Type B pancreatic cell (in vitro differentiated cells): Measurements from ENCODE around the gene BTG2. TPM values are rescaled to one million over a fixed set of nuclear protein-coding genes. Genes with fewer than 3 reads are reported as not detected.

ENCODE experiments used
- DNase-seq: peaks from one replicate; pipeline ENCODE4 v3.0.0; 2021; ENCODE audit warnings: mixed read lengths; ENCODE audit not compliant: unreplicated experiment; ENCODE audit errors: extremely low spot score
- H3K27ac Mint-ChIP-seq: 2 replicates; pipeline ENCODE4 v1.8.0; 2021; ENCODE audit warnings: mild to moderate bottlenecking, mixed read lengths
- H3K27me3 Mint-ChIP-seq: 2 replicates; pipeline ENCODE4 v1.8.0; 2021; ENCODE audit warnings: mixed read lengths
- H3K36me3 Mint-ChIP-seq: 2 replicates; pipeline ENCODE4 v1.8.0; 2021; ENCODE audit warnings: mixed read lengths
- H3K4me1 Mint-ChIP-seq: one replicate; pipeline ENCODE4 v1.8.0; 2021; ENCODE audit warnings: mixed read lengths; ENCODE audit not compliant: unreplicated experiment
- H3K4me3 Mint-ChIP-seq: 2 replicates; pipeline ENCODE4 v1.8.0; 2021; ENCODE audit warnings: mild to moderate bottlenecking, mixed read lengths
- H3K9me3 Mint-ChIP-seq: 2 replicates; pipeline ENCODE4 v1.8.0; 2021; ENCODE audit warnings: mixed read lengths
- total RNA-seq: library from RNA; stranded (reverse); gene quantifications from 2 replicates; pipeline ENCODE4 v1.2.1, GENCODE V29; 2021; ENCODE audit warnings: low replicate concordance
- TF ChIP-seq, protein P1 (sequence below): fragments of 200-600 bp; sonication (generic); conservative IDR thresholded peaks from 2 replicates; pipeline ENCODE4 v1.5.0; 2021; ENCODE audit warnings: antibody characterized with exemption, mild to moderate bottlenecking

The BTG2 gene
- total RNA-seq, 1 donor from 2014 or later: 49.8 TPM

- peak overlapping the region; percentile 70 for H3K27ac Mint-ChIP-seq
- no peaks in the 10 kb centered on the region for H3K36me3 Mint-ChIP-seq
- H3K4me3 Mint-ChIP-seq: peak overlapping the region; percentile 61
- no peaks in the 10 kb centered on the region for H3K27me3 Mint-ChIP-seq
- no peak for DNase-seq
- TF ChIP-seq, protein P1, sequence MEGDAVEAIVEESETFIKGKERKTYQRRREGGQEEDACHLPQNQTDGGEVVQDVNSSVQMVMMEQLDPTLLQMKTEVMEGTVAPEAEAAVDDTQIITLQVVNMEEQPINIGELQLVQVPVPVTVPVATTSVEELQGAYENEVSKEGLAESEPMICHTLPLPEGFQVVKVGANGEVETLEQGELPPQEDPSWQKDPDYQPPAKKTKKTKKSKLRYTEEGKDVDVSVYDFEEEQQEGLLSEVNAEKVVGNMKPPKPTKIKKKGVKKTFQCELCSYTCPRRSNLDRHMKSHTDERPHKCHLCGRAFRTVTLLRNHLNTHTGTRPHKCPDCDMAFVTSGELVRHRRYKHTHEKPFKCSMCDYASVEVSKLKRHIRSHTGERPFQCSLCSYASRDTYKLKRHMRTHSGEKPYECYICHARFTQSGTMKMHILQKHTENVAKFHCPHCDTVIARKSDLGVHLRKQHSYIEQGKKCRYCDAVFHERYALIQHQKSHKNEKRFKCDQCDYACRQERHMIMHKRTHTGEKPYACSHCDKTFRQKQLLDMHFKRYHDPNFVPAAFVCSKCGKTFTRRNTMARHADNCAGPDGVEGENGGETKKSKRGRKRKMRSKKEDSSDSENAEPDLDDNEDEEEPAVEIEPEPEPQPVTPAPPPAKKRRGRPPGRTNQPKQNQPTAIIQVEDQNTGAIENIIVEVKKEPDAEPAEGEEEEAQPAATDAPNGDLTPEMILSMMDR: no peak
- peaks cover 22% of the 10 kb centered on the region for H3K4me1 Mint-ChIP-seq
- no peaks in the 10 kb centered on the region for H3K9me3 Mint-ChIP-seq
Measured at GRCh38 chr1:203274603-203275381, 30.5 kb upstream of the BTG2 start.

DNA sequence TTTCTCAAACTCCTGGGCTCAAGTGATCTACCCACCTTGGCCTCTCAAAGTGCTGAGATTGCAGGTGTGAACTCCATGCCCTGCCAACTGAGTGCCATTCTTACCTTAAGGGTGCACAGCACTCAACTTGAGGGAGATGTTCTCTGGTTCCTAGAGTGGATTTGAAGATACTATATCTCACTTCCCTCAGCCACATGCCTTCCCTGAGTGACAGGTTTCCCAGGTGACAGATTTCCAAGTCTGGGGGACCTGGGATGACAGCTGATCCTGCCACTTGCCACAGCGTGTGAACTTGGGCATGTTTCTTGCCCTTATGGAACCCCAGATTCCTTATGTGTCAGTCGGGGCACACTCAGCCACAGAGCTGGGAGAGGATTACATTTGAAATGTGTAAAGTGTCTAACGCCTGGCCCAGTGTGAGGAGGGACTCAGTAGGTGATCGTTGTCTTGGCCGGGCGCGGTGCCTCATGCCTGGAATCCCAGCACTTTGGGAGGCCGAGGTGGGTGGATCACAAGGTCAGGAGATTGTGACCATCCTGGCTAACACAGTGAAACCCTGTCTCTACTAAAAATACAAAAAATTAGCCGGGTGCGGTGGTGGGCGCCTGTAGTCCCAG, 29.6 kb upstream of the BTG2 start:
- no peaks in the 10 kb centered on the region for H3K9me3 Mint-ChIP-seq
- peaks cover 27% of the 10 kb centered on the region for H3K4me1 Mint-ChIP-seq

DNA sequence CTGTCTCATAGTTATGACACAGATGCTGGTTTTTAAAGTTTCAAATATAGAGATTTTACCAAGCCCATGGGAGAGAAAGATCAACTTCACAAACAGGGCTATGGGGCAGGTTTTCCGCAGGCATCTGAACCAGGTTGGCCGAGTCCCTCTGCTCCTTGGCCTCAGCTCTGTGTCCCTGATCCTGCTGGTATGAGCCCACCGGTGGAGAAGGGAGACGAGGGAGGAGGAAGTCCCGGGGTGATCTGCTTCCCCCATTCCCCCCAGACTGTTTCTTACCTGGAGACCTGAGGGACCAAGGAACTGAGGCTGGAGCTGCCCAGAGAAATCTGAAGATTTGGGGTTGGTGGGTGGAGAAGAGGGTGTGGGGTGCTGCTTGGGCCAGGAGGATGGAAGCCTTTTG, 28.9 kb upstream of the BTG2 start:
- Mint-ChIP-seq H3K27ac (no peak overlapping the region), H3K4me1 (peaks cover 30% of the 10 kb centered on the region), H3K27me3 (no peaks in the 10 kb centered on the region), H3K36me3 (no peaks in the 10 kb centered on the region), H3K9me3 (no peaks in the 10 kb centered on the region), H3K4me3 (no peak overlapping the region)
- TF ChIP-seq, protein P1: no peak
- peak; percentile 52 for DNase-seq

More for the DNA sequence above, 29.6 kb upstream of the BTG2 start:
- H3K27ac Mint-ChIP-seq: no peak overlapping the region
- no peak overlapping the region for H3K4me3 Mint-ChIP-seq
- TF ChIP-seq, protein P1: no peak
- H3K36me3 Mint-ChIP-seq: no peaks in the 10 kb centered on the region
- no peaks in the 10 kb centered on the region for H3K27me3 Mint-ChIP-seq
- peak; percentile 29 for DNase-seq

DNA sequence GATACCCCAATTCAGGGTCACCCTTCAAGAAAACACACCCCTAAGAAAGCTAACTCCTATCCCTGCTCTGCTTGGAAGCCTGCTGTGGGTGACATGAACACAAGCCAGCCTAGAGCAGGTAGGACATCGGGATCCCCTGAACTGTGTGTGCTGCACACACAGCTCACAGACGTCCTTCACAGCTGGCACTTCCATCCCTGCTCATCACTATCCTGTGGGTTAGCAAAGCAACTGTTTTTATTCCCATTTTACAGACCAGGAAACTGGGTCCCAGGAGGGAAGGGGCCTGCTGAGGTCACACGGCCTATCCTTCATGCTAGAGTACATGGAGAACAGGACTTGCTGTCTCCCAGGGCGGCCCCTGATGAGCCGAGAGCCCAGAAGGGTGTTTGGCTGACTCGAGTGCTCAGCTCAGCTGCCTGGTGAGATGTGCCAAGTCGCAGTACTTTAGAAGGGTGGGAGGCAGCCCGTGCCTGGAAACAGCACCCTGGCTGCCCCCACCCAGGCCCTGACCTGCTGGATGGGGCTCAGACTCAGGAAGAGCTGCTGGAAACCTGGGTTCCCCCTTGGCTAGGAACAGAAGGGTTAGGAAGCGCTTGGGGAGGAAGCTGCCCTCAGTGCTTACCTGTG, 28.3 kb upstream of the BTG2 start:
- TF ChIP-seq, protein P1: no peak
- peaks cover 32% of the 10 kb centered on the region for H3K4me1 Mint-ChIP-seq
- H3K36me3 Mint-ChIP-seq: no peaks in the 10 kb centered on the region
- peak; percentile 55 for DNase-seq
- no peak overlapping the region for H3K27ac Mint-ChIP-seq
- H3K27me3 Mint-ChIP-seq: no peaks in the 10 kb centered on the region
- H3K9me3 Mint-ChIP-seq: no peaks in the 10 kb centered on the region
- no peak overlapping the region for H3K4me3 Mint-ChIP-seq

DNA sequence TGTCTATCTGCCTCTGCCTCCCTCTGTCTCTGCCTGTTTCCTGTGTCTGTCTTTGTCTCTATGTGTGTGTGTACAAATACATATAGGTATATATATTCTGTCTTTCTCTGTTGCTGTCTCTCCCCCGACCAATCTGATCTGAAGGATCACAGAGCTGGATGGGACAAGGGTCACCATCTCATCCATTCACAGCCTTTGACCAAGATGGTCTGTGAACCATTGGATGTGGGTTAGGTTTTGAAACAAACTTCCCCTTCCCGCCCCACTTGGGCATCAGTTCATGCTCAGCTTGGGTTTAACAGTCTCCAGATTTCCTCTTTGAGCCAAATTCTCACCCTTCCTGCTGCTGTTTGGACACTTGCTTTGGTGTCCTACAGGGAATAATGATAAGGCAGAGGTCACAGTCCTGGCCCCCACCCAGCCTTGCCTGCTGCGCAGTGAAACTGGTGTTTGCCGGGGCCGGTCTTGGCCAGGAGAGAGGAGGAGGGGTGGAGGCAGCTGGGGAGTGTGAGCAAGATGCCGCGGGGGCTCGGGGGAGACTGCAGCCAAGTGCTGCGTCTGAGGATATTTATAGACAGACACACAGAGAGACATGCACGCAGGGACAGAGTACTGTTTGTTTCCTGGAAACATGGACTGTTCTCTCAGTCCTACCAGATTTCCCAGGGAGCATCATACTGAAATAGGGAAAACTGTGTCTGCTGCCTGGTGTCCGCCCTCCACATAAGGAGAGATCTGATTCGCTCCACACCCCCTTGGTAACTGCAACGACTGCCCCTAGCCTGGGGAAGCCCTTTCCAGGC, 27.0 kb upstream of the BTG2 start:
- Mint-ChIP-seq H3K27me3 (no peaks in the 10 kb centered on the region), H3K4me3 (peak overlapping the region; percentile 54), H3K4me1 (peaks cover 45% of the 10 kb centered on the region), H3K9me3 (no peaks in the 10 kb centered on the region), H3K36me3 (no peaks in the 10 kb centered on the region), H3K27ac (peak overlapping the region; percentile 77)
- TF ChIP-seq, protein P1: no peak
- peak; percentile 68 for DNase-seq
